Sigmoid colon (tissue), 7 donors: ENCODE measurements around the gene MLLT10. TPM values are rescaled to one million over a fixed set of nuclear protein-coding genes. Genes with fewer than 3 reads are reported as not detected.

Source experiments
- DNase-seq: peaks from one replicate; pipeline ENCODE4 v3.0.0-alpha.2; 2019
- H3K27ac ChIP-seq, 4 donors: fragments of 200-600 bp; sonication (generic); one replicate each; pipeline ENCODE4 v1.5.1; 2016 to 2019; ENCODE audit warnings: mild to moderate bottlenecking in 1 of 4
- H3K27me3 ChIP-seq, 3 donors: fragments of 200-600 bp; sonication (generic); one replicate each; pipeline ENCODE4 v1.5.1; 2019; ENCODE audit warnings: mild to moderate bottlenecking in 1 of 3
- H3K36me3 ChIP-seq, 4 donors: fragments of 200-600 bp; sonication (generic); one replicate each; pipeline ENCODE4 v1.5.1; 2016 to 2019
- H3K4me1 ChIP-seq, 4 donors: fragments of 200-600 bp; sonication (generic); one replicate each; pipeline ENCODE4 v1.5.1; 2017 to 2019
- H3K4me3 ChIP-seq, 4 donors: fragments of 200-600 bp; sonication (generic); one replicate each; pipeline ENCODE4 v1.5.1; 2017 to 2019; ENCODE audit warnings: mild to moderate bottlenecking in 2 of 4, moderate library complexity in 1 of 4
- H3K9me3 ChIP-seq, 4 donors: fragments of 200-600 bp in 3 of 4; sonication (generic) in 3 of 4; one replicate each; pipeline versions ENCODE4 v1.5.1 to v1.6.1; 2013 to 2019
- EP300 ChIP-seq, 4 donors: sonication (generic); formaldehyde crosslinking; IDR thresholded peaks; one replicate each; pipeline ENCODE4 v1.6.1; 2017; ENCODE audit warnings: antibody characterized with exemption in 4 of 4
- POLR2A ChIP-seq, 2 donors: fragments of 450-650 bp; IDR thresholded peaks; one replicate each; pipeline ENCODE4 v1.6.1; 2016; ENCODE audit warnings: antibody characterized with exemption in 2 of 2, mild to moderate bottlenecking in 2 of 2, moderate library complexity in 2 of 2
- POLR2AphosphoS5 ChIP-seq, 4 donors: sonication (generic); formaldehyde crosslinking; IDR thresholded peaks; one replicate each; pipeline ENCODE4 v1.6.1; 2017; ENCODE audit warnings: antibody characterized with exemption in 4 of 4
- WGBS, 2 donors: extraction: QIAGEN DNeasy Blood & Tissue Kit; methylation state at CpG; one replicate each; pipeline ENCODE4 v1.1.7; 2013; 5-methylcytosine and 5-hydroxymethylcytosine counted together
- intact Hi-C: fragments of 100-400 bp; cut with DNase I; formaldehyde crosslinking; loops from one replicate; pipeline ENCODE4 v1.15.1; 2023
- polyA plus RNA-seq, 3 donors: library from polyadenylated mRNA; stranded (reverse); fragments of 200-250 nt; gene quantifications; one replicate each; pipeline ENCODE4 v1.2.3, GENCODE V29; 2013
- total RNA-seq, 4 donors: library from RNA; depleted of rRNA; stranded (reverse); fragments of >200 nt; gene quantifications; one replicate each; pipeline ENCODE4 v1.1.0, GENCODE V29; 2016
- TF ChIP-seq, protein P1 (sequence below), 4 experiments: fragments of 450-650 bp in 3 of 4; fragments of 200-600 bp in 1 of 4; IDR thresholded peaks; one replicate each; pipeline ENCODE4 v1.5.1; 2016 to 2019; ENCODE audit warnings: antibody characterized with exemption in 4 of 4, mild to moderate bottlenecking in 3 of 4, moderate library complexity in 2 of 4
- donor health status: healthy with polysubstance abuse.
- donor health status: Bipolar disorder and iron deficiency.
- donor health status: healthy.

Gene MLLT10
- total and polyA plus RNA-seq, 7 donors, result 8.6 to 53.7 (median 36.0) TPM

- peaks cover 0 to 12% (median 1%) of the 10 kb centered on the region in 4 donors for H3K36me3 ChIP-seq
- intact Hi-C loops, result loop anchor here (2.0 kb wide), 2 partner anchors 189 to 227 kb away; partner anchors contain the start of gene MLLT10
- no peak overlapping the region for H3K4me3 ChIP-seq
- no peaks in the 10 kb centered on the region for H3K9me3 ChIP-seq
- H3K27me3 ChIP-seq, result no peaks in the 10 kb centered on the region
- TF ChIP-seq, protein P1, sequence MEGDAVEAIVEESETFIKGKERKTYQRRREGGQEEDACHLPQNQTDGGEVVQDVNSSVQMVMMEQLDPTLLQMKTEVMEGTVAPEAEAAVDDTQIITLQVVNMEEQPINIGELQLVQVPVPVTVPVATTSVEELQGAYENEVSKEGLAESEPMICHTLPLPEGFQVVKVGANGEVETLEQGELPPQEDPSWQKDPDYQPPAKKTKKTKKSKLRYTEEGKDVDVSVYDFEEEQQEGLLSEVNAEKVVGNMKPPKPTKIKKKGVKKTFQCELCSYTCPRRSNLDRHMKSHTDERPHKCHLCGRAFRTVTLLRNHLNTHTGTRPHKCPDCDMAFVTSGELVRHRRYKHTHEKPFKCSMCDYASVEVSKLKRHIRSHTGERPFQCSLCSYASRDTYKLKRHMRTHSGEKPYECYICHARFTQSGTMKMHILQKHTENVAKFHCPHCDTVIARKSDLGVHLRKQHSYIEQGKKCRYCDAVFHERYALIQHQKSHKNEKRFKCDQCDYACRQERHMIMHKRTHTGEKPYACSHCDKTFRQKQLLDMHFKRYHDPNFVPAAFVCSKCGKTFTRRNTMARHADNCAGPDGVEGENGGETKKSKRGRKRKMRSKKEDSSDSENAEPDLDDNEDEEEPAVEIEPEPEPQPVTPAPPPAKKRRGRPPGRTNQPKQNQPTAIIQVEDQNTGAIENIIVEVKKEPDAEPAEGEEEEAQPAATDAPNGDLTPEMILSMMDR (IDR thresholded peaks at IDR 0.05), result no peak
- TF ChIP-seq POLR2AphosphoS5 (IDR thresholded peaks at IDR 0.05) (no peak), EP300 (IDR thresholded peaks at IDR 0.05) (no peak), POLR2A (IDR thresholded peaks at IDR 0.05) (no peak)
- WGBS, 2 donors, result 51 to 64% methylated on average over 7 of the region's 7 CpGs
- no peak for DNase-seq
- peaks cover 0 to 28% (median 24%) of the 10 kb centered on the region in 4 donors for H3K4me1 ChIP-seq
- peak overlapping the region in 2 of 4 donors; percentile 44 to 60 for H3K27ac ChIP-seq
These were observed 190.1 kb downstream of the MLLT10 start for GRCh38 chr10:21724020-21724589.

GRCh38 chr10:21724687-21725367 is 190.8 kb downstream of the MLLT10 start:
- Histone ChIP-seq H3K36me3 (peaks cover 0 to 5% (median 1%) of the 10 kb centered on the region in 4 donors), H3K4me3 (no peak overlapping the region), H3K4me1 (peaks cover 0 to 28% (median 24%) of the 10 kb centered on the region in 4 donors), H3K9me3 (no peaks in the 10 kb centered on the region), H3K27ac (peak overlapping the region in 3 of 4 donors; percentile 10 to 60 (median 44)), H3K27me3 (no peaks in the 10 kb centered on the region)
- intact Hi-C loops, result loop anchor here (2.0 kb wide), 2 partner anchors 190 to 228 kb away; partner anchors contain the start of gene MLLT10
- 2 to 5% methylated on average over 4 of the region's 4 CpGs for WGBS, 2 donors
- TF ChIP-seq EP300 (IDR thresholded peaks at IDR 0.05) (no peak), POLR2AphosphoS5 (IDR thresholded peaks at IDR 0.05) (peak; percentile 70 to 88 (median 87))
- TF ChIP-seq, protein P1 (IDR thresholded peaks at IDR 0.05), result no peak
- DNase-seq, result peak; percentile 97

- intact Hi-C loops, result no loop called here
- WGBS, 2 donors, result 67 to 82% methylated on average over 3 of the region's 3 CpGs
- DNase-seq, result no peak
- TF ChIP-seq, protein P1 (IDR thresholded peaks at IDR 0.05), result no peak
- no peak for TF ChIP-seq EP300 (IDR thresholded peaks at IDR 0.05)
- H3K4me3 ChIP-seq, result no peak overlapping the region
- H3K27me3 ChIP-seq, result no peaks in the 10 kb centered on the region
- peaks cover 0 to 15% (median 1%) of the 10 kb centered on the region in 4 donors for H3K36me3 ChIP-seq
- no peak overlapping the region for H3K27ac ChIP-seq
- H3K4me1 ChIP-seq, result peaks cover 0 to 22% (median 17%) of the 10 kb centered on the region in 4 donors
- H3K9me3 ChIP-seq, result no peaks in the 10 kb centered on the region
These were observed 192.7 kb downstream of the MLLT10 start for GRCh38 chr10:21726601-21727225.

DNA sequence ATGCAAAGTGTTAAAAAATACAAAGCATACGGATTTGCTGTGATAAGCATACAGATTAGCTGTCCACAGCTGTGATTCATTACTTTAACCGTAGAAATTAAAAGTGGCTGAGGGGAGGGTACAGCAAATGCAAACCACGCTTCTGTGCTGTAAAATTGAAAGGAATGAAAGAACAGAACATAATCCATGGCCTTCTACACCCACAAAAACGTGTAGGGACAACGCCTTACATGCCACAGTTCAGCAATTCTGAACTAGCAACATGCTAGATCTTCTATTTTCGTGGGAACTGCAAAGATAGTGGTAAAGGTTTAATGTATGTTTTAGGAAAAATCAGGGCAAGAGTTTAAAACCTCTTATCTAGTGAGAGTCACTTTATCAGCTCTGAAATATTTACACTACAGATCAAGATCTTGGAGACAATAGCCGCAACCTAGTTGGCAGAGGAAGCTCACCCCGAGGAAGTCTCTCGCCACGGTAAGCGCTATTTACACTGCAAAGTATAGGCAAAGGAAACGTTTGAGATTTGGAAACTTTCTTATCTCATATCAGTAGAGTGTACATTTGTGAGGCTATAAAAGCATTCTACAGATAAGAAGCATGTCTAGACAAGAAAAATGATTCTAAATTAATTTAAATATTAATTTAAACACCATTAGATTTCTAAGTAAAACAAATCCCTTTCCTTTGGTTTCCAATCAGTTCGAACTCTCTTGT is 193.6 kb downstream of the MLLT10 start:
- no peak for DNase-seq
- H3K9me3 ChIP-seq, result no peaks in the 10 kb centered on the region
- peaks cover 0 to 15% (median 1%) of the 10 kb centered on the region in 4 donors for H3K36me3 ChIP-seq
- H3K4me1 ChIP-seq, result peaks cover 0 to 28% (median 17%) of the 10 kb centered on the region in 4 donors
- TF ChIP-seq POLR2A (IDR thresholded peaks at IDR 0.05) (no peak), POLR2AphosphoS5 (IDR thresholded peaks at IDR 0.05) (no peak), EP300 (IDR thresholded peaks at IDR 0.05) (no peak)
- TF ChIP-seq, protein P1 (IDR thresholded peaks at IDR 0.05), result no peak
- H3K4me3 ChIP-seq, result no peak overlapping the region
- no peak overlapping the region for H3K27ac ChIP-seq
- intact Hi-C loops, result no loop called here
- WGBS, 2 donors, result 17 to 44% methylated on average over 13 of the region's 13 CpGs
- H3K27me3 ChIP-seq, result no peaks in the 10 kb centered on the region
